Stimulated activated CD4-positive, alpha-beta T cell treated with anti-CD3 and anti-CD28 coated beads, Interleukin-12 subunit alpha, Interleukin-12 subunit beta, amount 100 ng/mL, for 4 hours (primary cell): Measurements from ENCODE around the gene CTTNBP2.
"Not testable (repeated sequence)": the region's sequence is repeated elsewhere in the genome, so short reads cannot be mapped to it uniquely, and the experiment has no call there.

Experiments
- DNase-seq: peaks from one replicate; pipeline ENCODE4 v3.0.0-alpha.2; 2020

CTTNBP2 gene

GRCh38 chr7:117728890-117729624 is 144.2 kb downstream of the CTTNBP2 start:
- DNase-seq: no peak

- no peak for DNase-seq
Measured at GRCh38 chr7:117724898-117725297, 148.3 kb downstream of the CTTNBP2 start.

DNA sequence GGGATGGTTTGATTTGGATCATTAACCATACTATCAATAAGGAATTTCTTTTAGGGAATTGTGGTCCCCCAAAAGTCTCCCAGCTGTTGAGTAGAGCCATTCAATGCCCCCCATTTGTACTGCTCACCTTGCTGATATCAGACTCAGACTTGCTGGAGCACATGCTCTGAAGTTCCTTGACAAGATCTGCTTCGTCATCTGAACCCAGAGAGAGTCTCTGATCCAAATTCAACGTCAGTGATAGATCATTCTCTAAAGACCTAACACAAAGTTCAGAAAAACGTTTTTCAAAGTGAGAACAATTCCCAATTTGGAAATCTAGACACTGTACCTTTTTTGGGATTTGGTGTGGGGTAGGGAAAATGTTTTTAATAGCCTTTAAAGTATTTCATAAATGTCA is 153.9 kb downstream of the CTTNBP2 start:
- no peak for DNase-seq

DNA sequence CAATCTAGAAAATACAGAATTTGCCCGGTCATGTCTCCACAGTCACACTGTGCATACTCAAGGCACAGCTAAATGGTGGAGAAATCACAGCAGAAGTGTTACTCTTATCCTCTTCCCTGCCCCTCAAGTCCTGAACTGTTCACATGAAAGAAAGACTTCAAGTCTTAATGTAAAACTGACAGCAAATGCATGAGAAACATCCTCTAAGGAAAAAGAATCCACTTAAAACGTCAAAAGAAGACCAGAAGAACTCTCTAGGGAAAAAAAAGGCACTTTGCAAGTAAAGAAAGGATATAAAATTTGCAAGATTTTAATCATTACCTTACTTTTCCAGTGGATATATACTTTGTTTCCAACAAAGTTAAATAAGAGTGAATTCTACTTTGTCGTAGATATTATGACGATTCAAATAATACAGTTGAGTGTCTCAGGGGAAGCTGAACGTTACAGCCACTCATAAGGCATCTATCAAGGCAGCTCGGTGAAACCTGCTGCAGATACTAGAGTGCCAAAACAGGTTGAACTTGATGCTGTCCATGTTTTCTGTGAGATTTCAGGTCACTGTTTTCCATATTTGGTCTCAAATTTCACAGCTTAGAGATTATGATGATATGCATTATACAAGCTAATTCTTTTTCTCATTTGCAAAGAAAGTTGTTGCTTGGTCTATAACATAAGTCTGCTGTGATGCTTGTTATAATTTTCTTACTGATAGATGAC is 155.0 kb downstream of the CTTNBP2 start:
- DNase-seq: no peak

DNA sequence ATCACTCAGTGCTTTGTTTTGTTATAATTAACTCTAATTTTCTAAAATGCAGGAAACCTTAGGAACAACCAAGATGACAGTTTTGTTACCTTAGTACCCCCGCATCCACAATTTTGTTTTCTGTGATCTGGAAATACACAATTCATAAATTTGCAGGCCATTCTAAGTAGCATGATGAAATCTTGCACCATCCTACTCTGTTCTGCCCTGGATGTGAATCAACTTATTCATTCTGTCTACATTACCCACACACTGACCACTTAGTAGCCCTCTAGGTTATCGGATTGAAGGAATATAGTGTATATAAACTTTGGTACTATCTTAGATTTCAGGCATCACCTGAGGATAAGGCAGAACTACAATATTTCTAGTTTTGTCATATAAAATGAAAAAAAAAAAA is 155.9 kb downstream of the CTTNBP2 start:
- no peak for DNase-seq

DNA sequence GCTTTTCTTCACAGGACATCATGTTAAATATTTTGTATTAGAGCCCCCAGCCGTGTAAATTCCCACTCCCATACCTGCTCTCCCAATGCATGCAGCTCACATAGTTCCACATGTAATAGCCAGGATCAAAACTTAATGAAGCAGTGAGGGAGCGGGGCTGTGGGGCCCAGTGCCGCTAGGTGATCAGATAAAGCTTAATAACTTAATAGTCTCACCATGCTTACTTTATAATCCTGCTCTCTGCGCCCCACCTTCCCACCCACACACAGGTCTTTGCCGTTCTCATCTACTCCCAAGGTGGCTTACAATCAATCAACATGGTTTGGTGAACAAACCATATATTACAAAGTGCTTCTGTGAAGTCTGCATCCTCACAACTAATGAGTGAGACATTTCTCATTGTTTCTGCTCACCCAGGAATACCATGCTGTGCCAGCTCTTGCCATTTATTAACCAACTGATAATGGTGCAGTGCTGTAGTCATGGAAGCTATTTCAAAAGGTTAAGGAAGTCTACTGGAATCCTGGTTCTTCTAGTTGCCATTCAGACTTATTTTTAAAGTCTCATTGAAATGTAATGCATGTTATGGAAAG is 156.4 kb downstream of the CTTNBP2 start:
- no peak for DNase-seq

DNA sequence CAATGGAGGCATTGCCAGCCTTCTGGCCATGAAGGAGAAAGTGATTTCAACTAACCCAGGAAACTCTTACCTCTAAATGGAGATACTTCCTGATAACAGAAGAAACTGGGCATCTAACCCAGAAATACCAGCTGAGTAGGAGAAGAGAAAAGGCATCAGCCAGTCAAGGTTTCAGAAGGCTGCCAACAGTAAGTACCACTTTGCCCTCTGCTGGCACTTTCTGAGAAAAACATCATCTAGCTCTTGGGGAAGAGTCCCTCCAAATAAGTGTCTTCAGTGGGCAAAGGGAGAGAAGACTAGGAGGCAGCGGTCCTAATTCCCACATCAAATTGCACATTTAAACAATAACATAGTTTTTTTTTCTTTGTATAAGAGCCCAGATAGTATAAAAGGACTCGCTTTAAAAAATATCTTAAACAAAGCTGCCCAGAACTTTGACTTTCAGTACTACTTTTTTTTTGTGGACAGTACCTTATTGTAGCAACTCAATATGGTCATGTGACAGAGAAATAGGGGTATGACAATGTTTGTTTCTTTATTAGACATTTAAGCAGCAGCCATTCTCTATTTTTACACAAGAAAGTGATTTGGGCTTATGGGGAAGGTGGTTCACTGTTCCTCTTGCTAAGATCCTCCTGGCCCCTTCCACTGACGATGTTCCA is 157.3 kb downstream of the CTTNBP2 start:
- no peak for DNase-seq

DNA sequence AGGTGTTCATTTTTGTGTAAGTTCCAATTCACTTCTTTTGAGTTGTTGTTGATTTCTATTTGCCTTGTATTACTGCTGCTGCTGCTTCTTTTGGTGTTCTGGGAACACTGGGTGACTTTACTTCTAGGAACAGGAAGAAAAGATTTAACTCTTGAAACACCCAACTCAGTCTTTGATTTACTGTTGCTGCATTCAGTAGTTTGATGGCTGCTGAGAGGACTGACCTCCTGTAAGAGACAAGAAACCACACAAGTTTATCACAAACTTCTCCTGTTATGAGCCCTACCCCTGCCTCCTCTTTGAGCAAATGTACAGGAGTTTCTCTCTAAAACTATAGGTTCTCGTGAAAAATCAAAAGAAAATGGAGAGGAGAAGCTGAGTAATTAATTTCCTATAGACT is 161.7 kb downstream of the CTTNBP2 start:
- DNase-seq: no peak

GRCh38 chr7:117708173-117708572 is 165.1 kb downstream of the CTTNBP2 start:
- DNase-seq: not testable (repeated sequence)

- DNase-seq: no peak
Measured at GRCh38 chr7:117707080-117707479, 166.2 kb downstream of the CTTNBP2 start.

- DNase-seq: no peak
Measured at GRCh38 chr7:117706210-117706609, 167.0 kb downstream of the CTTNBP2 start.

GRCh38 chr7:117705630-117706029 is 167.6 kb downstream of the CTTNBP2 start:
- no peak for DNase-seq

DNA sequence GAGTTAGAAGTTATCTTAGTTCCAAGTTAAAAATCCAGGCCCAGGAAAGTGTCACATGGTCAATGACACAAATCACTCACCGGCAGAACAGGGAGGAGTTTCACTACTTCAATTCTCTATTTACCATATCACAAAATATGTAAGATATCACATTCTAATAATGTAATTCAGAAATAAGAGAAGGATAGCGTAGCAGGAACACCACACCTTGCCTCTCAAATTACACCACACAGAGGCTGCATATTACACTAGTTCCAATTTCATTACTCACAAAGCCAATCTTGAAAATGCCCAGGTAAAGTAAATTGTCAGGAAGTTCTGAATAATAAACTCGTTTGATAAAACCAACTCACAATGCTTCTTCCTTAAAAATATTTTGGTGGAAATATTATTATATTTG is 169.2 kb downstream of the CTTNBP2 start:
- DNase-seq: no peak

- no peak for DNase-seq
Measured at GRCh38 chr7:117698018-117698417, 175.2 kb downstream of the CTTNBP2 start.

DNA sequence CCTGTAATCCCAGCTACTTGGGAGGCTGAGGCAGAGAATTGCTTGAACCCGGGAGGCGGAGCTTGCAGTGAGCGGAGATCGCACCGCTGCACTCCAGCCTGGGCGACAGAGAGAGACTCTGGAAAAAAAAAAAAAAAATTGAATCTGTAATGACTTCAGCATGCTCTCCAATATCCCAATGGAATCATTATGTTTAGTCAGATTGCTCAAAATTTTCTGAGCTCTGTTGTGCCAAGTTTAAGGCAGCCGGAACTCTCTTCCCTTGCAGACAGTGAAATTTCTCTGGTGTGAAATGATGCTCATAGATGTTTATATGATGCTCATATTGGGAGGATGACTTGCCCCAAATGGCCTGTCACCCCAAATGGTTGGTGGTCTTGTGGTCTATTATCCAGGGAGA is 180.9 kb downstream of the CTTNBP2 start:
- DNase-seq: no peak

- DNase-seq: no peak
Measured at GRCh38 chr7:117690147-117690546, 183.1 kb downstream of the CTTNBP2 start.

GRCh38 chr7:117689406-117689805 is 183.8 kb downstream of the CTTNBP2 start:
- DNase-seq: no peak

DNA sequence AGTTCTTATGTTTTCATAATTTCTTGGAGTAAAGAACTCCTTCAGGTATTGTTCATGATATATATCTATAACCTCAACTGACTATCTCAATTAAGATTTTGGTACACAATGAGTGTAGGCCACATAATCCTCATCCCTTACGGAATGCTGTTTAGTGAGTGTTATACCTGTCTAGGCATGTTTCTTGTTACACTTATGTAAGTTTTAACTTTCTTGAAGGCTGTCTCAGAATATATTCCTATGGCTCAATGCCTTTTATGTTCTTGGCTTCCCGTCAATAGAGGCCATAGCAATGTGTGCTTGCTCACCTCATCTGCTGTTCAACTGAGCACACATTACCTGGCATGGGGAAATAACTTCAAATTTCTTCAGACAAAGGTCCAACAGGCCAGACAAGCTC is 185.1 kb downstream of the CTTNBP2 start:
- no peak for DNase-seq

GRCh38 chr7:117686311-117686935 is 186.8 kb downstream of the CTTNBP2 start:
- DNase-seq: no peak

DNA sequence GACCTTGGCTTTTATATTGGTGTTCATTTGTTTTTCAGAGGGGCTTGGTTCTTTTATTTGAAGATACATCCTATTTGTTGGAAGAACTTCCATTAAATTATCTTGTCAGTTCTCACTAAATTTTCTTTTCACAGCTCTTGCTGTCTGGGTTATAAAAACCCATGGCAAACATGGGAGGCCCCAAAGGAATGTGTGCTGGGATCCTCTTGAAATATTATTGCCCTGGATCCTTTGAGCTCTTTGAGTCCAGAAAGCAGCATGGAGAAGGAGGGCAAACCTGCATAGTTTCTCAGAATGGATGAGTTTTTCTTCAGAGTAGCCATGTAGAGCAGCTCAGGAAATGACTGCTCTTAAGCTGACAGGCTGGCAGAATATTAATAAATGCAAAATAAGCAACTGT is 187.4 kb downstream of the CTTNBP2 start:
- DNase-seq: no peak

GRCh38 chr7:117683430-117684175 is 189.6 kb downstream of the CTTNBP2 start:
- DNase-seq: no peak

DNA sequence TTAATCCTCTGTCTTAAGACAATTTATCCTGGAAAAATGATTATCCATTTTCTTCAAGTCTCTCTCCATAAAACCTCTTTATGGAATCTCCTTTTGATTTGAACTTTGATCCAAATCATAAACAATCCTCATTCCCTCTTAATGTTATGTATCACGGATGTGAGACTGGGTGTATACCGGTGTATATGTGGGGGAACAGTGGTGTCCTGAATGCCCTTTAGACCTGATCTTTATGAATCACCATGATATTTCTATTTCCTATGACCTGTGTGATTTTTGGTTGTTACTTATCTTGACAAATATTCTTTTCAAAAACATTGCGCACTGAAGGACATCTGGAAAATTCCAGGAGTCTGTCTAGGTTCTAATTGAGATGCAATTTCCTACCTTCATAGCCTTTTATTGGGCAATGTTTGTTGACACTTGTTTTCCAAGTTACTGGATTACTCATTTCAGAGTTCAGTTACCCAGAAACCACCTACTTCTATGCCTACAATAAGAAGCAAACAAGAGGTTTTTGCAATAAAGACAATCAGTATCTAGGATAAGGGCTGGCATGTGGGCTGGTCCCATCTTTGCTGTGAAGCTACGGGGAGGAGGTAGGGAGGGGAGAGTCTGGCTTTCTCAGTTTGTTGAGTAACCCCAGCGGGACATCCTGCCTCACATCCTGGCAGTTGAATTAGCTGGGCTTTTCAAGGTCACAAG is 190.4 kb downstream of the CTTNBP2 start:
- DNase-seq: no peak
